ENCODE results near the gene ACTN2. TPM values are rescaled to one million over a fixed set of nuclear protein-coding genes. Genes with fewer than 3 reads are reported as not detected.
A peak's percentile ranks its signal among the peaks of the same experiment; 100 is the strongest.

Gene ACTN2
- total RNA-seq, 2 experiments from 2014 or later: 0.36 TPM; not detected in 1

DNA sequence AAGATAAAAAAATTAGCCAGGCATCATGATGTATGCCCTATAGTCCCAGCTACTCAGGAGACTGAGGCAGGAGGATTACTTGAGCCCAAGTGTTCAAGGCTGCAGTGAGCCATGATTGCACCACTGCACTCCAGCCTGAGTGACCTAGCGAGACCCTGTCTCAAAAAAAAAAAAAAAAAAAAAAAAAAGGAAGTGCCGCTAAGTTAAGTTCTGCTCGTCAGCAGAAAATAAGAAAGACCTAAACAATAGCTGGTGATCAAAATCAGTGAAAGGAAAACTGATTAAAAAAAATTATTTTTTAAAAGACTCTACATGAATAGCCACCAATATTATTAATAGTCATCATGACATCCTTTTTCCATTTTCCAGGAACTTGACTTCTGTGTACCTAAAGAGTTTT is 64.6 kb downstream of the ACTN2 start:
- H3K9me3 Mint-ChIP-seq: no peaks in the 10 kb centered on the region
- DNase-seq: no peak
- intact Hi-C loops (cut with micrococcal nuclease): loop anchor here (10.0 kb wide), 3 partner anchors 294 to 646 kb away; partner anchors contain the start of gene RYR2

DNA sequence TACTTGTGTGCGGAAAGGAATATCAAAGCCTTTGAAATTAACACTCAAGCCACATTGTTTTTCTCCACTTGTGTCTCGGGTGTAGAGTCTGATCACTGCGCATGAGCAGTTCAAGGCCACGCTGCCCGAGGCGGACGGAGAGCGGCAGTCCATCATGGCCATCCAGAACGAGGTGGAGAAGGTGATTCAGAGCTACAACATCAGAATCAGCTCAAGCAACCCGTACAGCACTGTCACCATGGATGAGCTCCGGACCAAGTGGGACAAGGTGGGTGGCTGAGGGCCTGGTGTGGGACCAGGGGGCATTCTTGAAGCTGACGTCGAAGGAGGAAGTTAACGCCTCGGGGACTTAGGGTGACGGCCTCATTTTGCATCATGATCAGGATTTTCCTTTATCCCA is 65.1 kb downstream of the ACTN2 start:
- H3K36me3 Mint-ChIP-seq (ENCODE audit: low read depth): no peaks in the 10 kb centered on the region
- no peak overlapping the region for H3K4me3 Mint-ChIP-seq

More for the DNA sequence above, 64.6 kb downstream of the ACTN2 start:
- H3K27me3 Mint-ChIP-seq (ENCODE audit: low read depth): peaks cover 4% of the 10 kb centered on the region
- no peaks in the 10 kb centered on the region for H3K4me1 Mint-ChIP-seq (ENCODE audit: low read depth)
- no peak overlapping the region for H3K4me3 Mint-ChIP-seq
- CTCF ChIA-PET: interaction anchor here (0.6 to 2.6 kb wide), 3 partner anchors 9 to 1970 kb away, joined by 3 to 17 read pairs (median 3); no protein-coding TSS in a partner anchor
- no peak overlapping the region for H3K27ac Mint-ChIP-seq
- no peaks in the 10 kb centered on the region for H3K36me3 Mint-ChIP-seq (ENCODE audit: low read depth)

DNA sequence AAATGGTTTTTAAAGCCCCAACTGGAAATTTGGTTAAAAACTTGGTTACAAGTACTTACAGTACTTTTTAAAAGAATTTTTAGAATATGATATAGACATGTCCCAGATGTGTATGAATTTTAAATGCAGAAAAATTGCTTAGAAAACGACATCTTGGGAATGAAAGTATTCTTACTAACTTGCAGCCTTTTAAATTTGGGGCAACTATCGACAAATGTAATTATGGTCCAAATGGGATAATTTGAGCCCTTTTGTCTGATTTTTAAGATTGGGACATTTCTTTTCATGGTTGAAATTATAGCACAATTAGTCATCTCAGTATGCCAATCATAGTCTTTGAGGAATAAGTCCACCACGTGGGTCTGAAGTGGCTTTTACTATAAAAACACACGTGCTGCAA is 65.6 kb downstream of the ACTN2 start:
- H3K36me3 Mint-ChIP-seq (ENCODE audit: low read depth): no peaks in the 10 kb centered on the region
- no peak overlapping the region for H3K4me3 Mint-ChIP-seq
- no peaks in the 10 kb centered on the region for H3K4me1 Mint-ChIP-seq (ENCODE audit: low read depth)
- intact Hi-C loops (cut with micrococcal nuclease): loop anchor here (10.0 kb wide), 3 partner anchors 293 to 647 kb away; partner anchors contain the start of gene RYR2
- H3K27ac Mint-ChIP-seq: no peak overlapping the region
- no peaks in the 10 kb centered on the region for H3K9me3 Mint-ChIP-seq
- CTCF ChIA-PET: no interaction called here
- H3K27me3 Mint-ChIP-seq (ENCODE audit: low read depth): peaks cover 4% of the 10 kb centered on the region
- DNase-seq: no peak

More for the DNA sequence above, 65.1 kb downstream of the ACTN2 start:
- H3K9me3 Mint-ChIP-seq: no peaks in the 10 kb centered on the region
- DNase-seq: no peak
- intact Hi-C loops (cut with micrococcal nuclease): loop anchor here (10.0 kb wide), 3 partner anchors 293 to 647 kb away; partner anchors contain the start of gene RYR2
- no peak overlapping the region for H3K27ac Mint-ChIP-seq
- no peaks in the 10 kb centered on the region for H3K4me1 Mint-ChIP-seq (ENCODE audit: low read depth)
- H3K27me3 Mint-ChIP-seq (ENCODE audit: low read depth): peaks cover 4% of the 10 kb centered on the region
- CTCF ChIA-PET: interaction anchor here (0.6 to 0.7 kb wide), 2 partner anchors 143 to 1969 kb away, joined by 3 read pairs; no protein-coding TSS in a partner anchor

DNA sequence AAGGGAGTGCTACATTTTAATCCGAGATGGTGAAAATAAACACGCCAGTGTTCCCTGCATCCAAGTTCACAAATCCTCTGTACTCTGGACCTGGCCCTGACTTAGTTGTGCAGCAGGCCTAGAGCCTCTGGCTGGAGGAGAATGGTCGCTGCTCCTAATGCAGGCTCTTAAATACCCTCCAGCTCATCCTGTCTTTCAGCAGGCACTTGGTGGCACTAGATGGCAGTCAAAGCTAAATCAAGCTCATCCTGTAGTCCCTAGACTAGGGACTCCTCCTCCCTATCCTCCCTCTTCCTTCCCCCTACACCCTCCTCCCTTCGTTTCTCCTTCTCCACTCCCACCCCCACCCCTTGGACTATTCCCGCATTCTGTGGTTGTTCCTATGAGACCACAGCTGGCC is 67.2 kb downstream of the ACTN2 start:
- CTCF ChIA-PET: interaction anchor here (0.7 to 1.1 kb wide), 2 partner anchors 13 to 113 kb away, joined by 3 to 4 read pairs; no protein-coding TSS in a partner anchor
- Mint-ChIP-seq H3K9me3 (no peaks in the 10 kb centered on the region), H3K4me3 (no peak overlapping the region), H3K36me3 (ENCODE audit: low read depth) (no peaks in the 10 kb centered on the region), H3K4me1 (ENCODE audit: low read depth) (no peaks in the 10 kb centered on the region), H3K27me3 (ENCODE audit: low read depth) (peaks cover 4% of the 10 kb centered on the region), H3K27ac (no peak overlapping the region)
- intact Hi-C loops (cut with micrococcal nuclease): loop anchor here (10.0 kb wide), 3 partner anchors 291 to 649 kb away; partner anchors contain the start of gene RYR2
- DNase-seq: peak; percentile 34

DNA sequence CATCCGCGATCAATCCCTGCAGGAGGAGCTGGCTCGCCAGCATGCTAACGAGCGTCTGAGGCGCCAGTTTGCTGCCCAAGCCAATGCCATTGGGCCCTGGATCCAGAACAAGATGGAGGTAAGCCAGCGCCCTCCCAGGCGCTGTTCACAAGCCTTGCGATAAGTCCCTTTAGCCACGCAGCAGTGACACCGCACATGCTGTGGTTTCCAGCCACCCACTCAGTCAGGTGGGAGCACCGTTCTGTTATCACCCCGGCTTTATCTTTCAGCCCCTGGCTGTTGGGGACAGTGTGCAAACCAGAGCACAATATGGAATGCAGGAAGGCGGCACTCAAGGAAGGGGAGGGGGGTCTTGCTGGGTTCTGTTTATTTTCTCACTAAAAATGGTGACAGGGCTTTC is 67.7 kb downstream of the ACTN2 start:
- peaks cover 4% of the 10 kb centered on the region for H3K27me3 Mint-ChIP-seq (ENCODE audit: low read depth)
- CTCF ChIA-PET: interaction anchor here (1.1 kb wide), 1 partner anchor 113 kb away, joined by 4 read pairs; no protein-coding TSS in a partner anchor
- H3K27ac Mint-ChIP-seq: no peak overlapping the region
- no peaks in the 10 kb centered on the region for H3K9me3 Mint-ChIP-seq
- no peak overlapping the region for H3K4me3 Mint-ChIP-seq
- H3K4me1 Mint-ChIP-seq (ENCODE audit: low read depth): no peaks in the 10 kb centered on the region
- no peaks in the 10 kb centered on the region for H3K36me3 Mint-ChIP-seq (ENCODE audit: low read depth)
- no peak for DNase-seq
- intact Hi-C loops (cut with micrococcal nuclease): loop anchor here (10.0 kb wide), 3 partner anchors 291 to 649 kb away; partner anchors contain the start of gene RYR2

DNA sequence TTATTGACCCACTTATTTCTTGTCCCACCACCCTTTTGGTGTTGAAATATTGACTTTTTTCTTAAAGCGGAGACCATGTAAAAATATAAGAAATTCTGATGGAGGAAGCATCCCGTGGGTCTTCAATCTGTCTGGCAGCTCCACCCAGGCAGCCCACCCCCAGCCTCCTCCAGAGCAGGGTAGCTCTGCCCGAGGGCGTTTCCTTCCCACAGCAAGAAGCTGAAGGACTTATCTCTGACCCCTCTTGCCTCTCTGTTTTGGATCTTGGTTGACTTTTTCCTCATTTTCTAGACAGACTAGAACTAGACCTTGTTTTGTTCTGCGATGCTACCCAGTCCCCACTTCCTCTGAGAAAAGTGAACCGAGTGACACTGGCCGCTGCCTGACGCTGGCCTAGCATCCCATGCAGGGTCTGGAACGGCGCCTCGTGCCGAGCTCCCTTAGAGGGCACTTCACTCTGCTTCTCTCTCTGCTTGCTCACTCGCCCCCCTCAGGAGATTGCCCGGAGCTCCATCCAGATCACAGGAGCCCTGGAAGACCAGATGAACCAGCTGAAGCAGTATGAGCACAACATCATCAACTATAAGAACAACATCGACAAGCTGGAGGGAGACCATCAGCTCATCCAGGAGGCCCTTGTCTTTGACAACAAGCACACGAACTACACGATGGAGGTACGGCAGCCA is 68.4 kb downstream of the ACTN2 start:
- H3K4me3 Mint-ChIP-seq: no peak overlapping the region
- peaks cover 4% of the 10 kb centered on the region for H3K27me3 Mint-ChIP-seq (ENCODE audit: low read depth)
- CTCF ChIA-PET: no interaction called here
- H3K4me1 Mint-ChIP-seq (ENCODE audit: low read depth): no peaks in the 10 kb centered on the region
- H3K27ac Mint-ChIP-seq: no peak overlapping the region
- DNase-seq: no peak
- no peaks in the 10 kb centered on the region for H3K36me3 Mint-ChIP-seq (ENCODE audit: low read depth)
- H3K9me3 Mint-ChIP-seq: no peaks in the 10 kb centered on the region
- intact Hi-C loops (cut with micrococcal nuclease): loop anchor here (10.0 kb wide), 3 partner anchors 290 to 650 kb away; partner anchors contain the start of gene RYR2

DNA sequence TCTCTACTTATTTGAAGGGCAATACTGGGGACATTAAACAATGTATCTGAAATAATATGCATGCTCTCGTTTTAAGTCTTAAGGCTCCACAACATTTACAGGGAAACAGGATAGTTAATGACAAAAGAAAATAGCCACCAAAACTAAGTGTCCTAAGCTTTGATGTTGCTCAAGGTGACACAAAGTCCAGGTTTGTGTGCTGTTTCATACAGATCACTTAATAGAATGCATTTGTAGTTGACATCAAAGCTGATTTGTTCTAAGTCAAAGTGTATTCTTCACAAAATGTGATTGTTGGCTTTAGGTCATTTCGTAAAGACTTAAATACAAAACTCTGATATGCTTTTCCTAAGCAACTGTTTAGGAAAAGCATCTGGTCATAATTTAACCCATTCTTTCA is 71.3 kb downstream of the ACTN2 start:
- H3K27ac Mint-ChIP-seq: no peak overlapping the region
- H3K9me3 Mint-ChIP-seq: no peaks in the 10 kb centered on the region
- no peaks in the 10 kb centered on the region for H3K27me3 Mint-ChIP-seq (ENCODE audit: low read depth)
- intact Hi-C loops (cut with micrococcal nuclease): loop anchor here (10.0 kb wide), 3 partner anchors 287 to 653 kb away; partner anchors contain the start of gene RYR2
- CTCF ChIA-PET: interaction anchor here (0.7 to 2.5 kb wide), 4 partner anchors 16 to 530 kb away, joined by 3 to 10 read pairs (median 4); no protein-coding TSS in a partner anchor
- no peaks in the 10 kb centered on the region for H3K4me1 Mint-ChIP-seq (ENCODE audit: low read depth)
- no peaks in the 10 kb centered on the region for H3K36me3 Mint-ChIP-seq (ENCODE audit: low read depth)
- DNase-seq: no peak
- no peak overlapping the region for H3K4me3 Mint-ChIP-seq

DNA sequence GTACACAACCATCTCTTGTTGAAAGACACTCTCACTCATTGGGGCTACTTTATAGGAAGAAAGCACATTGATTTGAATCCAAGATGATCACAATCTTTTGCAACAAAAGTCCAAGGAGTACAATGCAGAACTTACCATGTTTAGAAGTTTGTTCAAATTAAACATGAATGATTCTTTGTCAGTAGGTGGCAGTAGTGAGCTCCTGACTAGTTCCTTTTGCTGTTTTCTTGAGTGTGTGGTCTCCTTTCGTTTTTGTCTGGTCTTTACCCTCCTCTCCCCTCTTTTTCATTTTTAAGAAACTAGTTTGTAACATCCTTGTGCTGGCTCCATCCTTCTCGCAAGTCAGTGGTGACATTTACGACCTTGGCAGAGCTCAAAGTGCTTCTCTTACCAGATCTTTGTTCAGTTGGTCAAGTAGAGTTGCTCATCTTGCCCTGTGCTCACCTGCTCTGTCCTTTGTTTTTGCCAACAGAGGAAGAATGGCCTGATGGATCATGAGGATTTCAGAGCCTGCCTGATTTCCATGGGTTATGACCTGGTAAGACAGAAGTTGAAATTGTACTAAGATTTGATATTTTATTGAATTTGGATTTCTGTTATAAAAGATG is 73.1 kb downstream of the ACTN2 start:
- no peaks in the 10 kb centered on the region for H3K9me3 Mint-ChIP-seq
- H3K27me3 Mint-ChIP-seq (ENCODE audit: low read depth): no peaks in the 10 kb centered on the region
- H3K4me3 Mint-ChIP-seq: no peak overlapping the region
- H3K36me3 Mint-ChIP-seq (ENCODE audit: low read depth): no peaks in the 10 kb centered on the region
- no peak overlapping the region for H3K27ac Mint-ChIP-seq
- CTCF ChIA-PET: interaction anchor here (0.6 to 4.2 kb wide), 35 partner anchors 8 to 803 kb away, joined by 3 to 31 read pairs (median 5); partner anchors contain the start of gene MTR
- DNase-seq: peak; percentile 7
- intact Hi-C loops (cut with micrococcal nuclease): loop anchor here (1.0 to 10.0 kb wide), 7 partner anchors 36 to 803 kb away; partner anchors contain the start of genes MTR and RYR2
- H3K4me1 Mint-ChIP-seq (ENCODE audit: low read depth): no peaks in the 10 kb centered on the region

DNA sequence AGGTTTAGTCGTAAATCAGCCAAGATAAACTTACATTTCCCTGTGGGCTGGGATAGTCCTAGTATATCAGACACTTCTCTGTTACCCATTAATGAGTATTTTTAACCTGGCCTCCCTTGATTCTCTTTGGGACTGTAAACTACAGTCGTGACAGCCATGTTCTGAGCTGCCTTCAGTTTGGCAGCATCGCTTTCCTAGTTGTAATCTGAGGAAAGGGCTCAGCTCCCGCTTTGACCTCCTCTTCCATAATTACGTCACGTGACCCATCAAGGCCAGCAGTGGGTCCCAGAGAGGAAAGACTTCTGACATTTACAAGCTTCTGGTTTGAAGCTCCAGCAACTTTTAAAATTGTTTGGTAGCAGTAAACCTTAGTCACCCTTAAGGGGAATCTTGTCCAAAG is 74.2 kb downstream of the ACTN2 start:
- Mint-ChIP-seq H3K9me3 (no peaks in the 10 kb centered on the region), H3K4me1 (ENCODE audit: low read depth) (no peaks in the 10 kb centered on the region), H3K27ac (no peak overlapping the region), H3K4me3 (no peak overlapping the region), H3K27me3 (ENCODE audit: low read depth) (no peaks in the 10 kb centered on the region), H3K36me3 (ENCODE audit: low read depth) (no peaks in the 10 kb centered on the region)
- no peak for DNase-seq
- CTCF ChIA-PET: interaction anchor here (0.6 to 4.2 kb wide), 11 partner anchors 11 to 802 kb away, joined by 3 to 31 read pairs (median 6); partner anchors contain the start of gene MTR
- intact Hi-C loops (cut with micrococcal nuclease): no loop called here

DNA sequence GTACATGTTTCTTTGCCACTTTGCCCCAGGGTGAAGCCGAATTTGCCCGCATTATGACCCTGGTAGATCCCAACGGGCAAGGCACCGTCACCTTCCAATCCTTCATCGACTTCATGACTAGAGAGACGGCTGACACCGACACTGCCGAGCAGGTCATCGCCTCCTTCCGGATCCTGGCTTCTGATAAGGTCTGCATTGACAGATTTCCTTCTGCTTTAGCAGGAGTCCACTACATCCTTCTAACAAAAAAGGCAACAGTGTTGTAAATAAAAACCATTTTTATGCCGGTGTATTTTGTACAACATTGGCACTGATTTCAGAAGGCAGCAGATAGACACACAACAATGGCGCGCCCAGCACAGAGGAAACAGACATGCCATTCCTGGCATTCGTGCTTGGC is 74.7 kb downstream of the ACTN2 start:
- Mint-ChIP-seq H3K36me3 (ENCODE audit: low read depth) (no peaks in the 10 kb centered on the region), H3K9me3 (no peaks in the 10 kb centered on the region), H3K4me1 (ENCODE audit: low read depth) (no peaks in the 10 kb centered on the region), H3K27me3 (ENCODE audit: low read depth) (no peaks in the 10 kb centered on the region), H3K27ac (no peak overlapping the region), H3K4me3 (no peak overlapping the region)
- CTCF ChIA-PET: interaction anchor here (0.9 to 4.2 kb wide), 4 partner anchors 11 to 110 kb away, joined by 3 to 31 read pairs (median 12); no protein-coding TSS in a partner anchor
- intact Hi-C loops (cut with micrococcal nuclease): no loop called here
- no peak for DNase-seq

DNA sequence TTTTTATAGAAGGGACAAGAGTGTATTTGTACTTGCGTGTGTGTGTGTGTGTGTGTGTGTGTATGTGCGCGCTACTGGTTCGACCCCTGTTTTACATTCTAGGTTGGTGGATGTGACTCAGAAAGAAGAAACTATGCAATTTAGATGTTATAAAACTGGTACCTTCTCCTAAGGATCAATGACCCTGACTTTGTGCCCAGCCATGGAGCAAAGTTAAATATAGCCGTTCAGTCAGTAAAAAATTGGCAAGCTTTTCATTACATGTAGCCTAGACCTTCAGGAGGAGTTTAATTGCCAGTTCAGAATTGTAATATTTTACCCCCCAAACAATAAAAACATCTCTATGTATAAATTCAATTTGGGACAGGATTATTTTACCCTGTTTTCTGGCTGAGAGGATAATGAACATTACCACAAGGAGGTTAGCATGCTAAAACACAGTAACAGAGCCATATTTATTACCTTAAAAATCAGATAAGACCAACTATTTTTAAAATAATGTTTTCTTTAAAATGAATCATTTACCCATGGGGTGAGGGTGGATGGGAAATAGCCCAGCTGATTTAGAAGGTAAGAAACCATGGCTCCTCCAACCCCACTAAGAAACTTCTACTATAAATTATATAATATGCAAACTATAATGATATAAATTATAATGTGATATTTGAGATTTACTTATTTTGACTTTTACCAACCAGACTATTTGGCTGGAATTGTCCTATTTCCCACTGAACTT is 75.3 kb downstream of the ACTN2 start:
- Mint-ChIP-seq H3K27me3 (ENCODE audit: low read depth) (no peaks in the 10 kb centered on the region), H3K36me3 (ENCODE audit: low read depth) (no peaks in the 10 kb centered on the region), H3K9me3 (no peaks in the 10 kb centered on the region), H3K4me3 (no peak overlapping the region), H3K4me1 (ENCODE audit: low read depth) (no peaks in the 10 kb centered on the region), H3K27ac (no peak overlapping the region)
- DNase-seq: no peak
- intact Hi-C loops (cut with micrococcal nuclease): no loop called here
- CTCF ChIA-PET: interaction anchor here (0.7 to 4.2 kb wide), 3 partner anchors 9 to 109 kb away, joined by 3 to 31 read pairs (median 4); no protein-coding TSS in a partner anchor

All from activated naive CD4-positive, alpha-beta T cell treated with anti-CD3 and anti-CD28 coated beads for 36 hours (primary cell).